ENCODE data around the gene AFAP1L2.

DNA sequence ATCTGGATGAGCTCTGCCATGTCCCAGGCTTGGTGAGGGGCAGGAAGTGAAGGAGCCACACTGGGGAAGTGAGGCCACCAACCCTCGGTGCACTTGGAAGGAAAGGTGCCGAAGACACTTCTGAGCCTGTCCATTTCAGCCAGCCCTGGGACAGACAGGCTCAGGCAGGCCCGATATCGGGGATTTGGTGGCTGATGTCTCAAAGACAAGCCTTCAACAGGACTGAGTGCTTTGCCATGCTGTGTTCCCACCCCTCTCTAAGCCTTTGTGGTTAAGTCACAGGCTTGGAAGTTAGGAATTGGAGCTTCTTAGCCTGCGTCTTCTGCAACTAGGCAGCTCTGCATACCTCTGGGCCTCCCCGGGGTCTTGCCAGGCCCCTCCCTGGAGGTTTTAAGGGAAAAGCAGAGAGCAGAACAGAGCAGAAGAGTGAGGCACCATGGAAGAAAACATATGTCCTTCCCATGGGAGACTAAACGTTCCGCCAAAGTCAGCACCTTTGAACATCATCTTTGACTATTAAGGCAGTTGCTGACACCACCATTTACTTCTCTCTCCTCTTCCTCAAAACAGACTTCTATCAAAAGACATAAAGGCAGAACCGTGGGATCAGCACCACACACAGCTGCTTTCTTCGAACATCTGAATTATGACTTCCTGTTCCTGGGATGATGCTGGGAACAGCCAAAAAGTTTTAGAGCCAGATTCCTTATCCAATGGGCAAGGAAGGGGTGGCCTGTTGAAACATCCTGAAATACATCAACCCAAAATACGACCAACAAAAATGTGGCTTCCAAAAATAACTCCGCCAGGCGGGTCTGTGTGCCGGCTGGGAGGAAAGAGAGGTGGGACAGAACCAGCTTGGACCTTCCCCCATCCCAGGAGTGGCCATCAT lies 71.8 kb downstream of the AFAP1L2 start:
- TF ChIP-seq, protein P1, sequence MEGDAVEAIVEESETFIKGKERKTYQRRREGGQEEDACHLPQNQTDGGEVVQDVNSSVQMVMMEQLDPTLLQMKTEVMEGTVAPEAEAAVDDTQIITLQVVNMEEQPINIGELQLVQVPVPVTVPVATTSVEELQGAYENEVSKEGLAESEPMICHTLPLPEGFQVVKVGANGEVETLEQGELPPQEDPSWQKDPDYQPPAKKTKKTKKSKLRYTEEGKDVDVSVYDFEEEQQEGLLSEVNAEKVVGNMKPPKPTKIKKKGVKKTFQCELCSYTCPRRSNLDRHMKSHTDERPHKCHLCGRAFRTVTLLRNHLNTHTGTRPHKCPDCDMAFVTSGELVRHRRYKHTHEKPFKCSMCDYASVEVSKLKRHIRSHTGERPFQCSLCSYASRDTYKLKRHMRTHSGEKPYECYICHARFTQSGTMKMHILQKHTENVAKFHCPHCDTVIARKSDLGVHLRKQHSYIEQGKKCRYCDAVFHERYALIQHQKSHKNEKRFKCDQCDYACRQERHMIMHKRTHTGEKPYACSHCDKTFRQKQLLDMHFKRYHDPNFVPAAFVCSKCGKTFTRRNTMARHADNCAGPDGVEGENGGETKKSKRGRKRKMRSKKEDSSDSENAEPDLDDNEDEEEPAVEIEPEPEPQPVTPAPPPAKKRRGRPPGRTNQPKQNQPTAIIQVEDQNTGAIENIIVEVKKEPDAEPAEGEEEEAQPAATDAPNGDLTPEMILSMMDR (IDR thresholded peaks at IDR 0.05) = no peak
- no peak for TF ChIP-seq EP300 (IDR thresholded peaks at IDR 0.05)
- TF ChIP-seq POLR2AphosphoS5 (IDR thresholded peaks at IDR 0.05) = no peak

Measured in stomach (tissue), 4 donors.